Body of pancreas (tissue), 4 donors: Measurements from ENCODE around the gene SP100.

Experiments
- CTCF ChIP-seq, 7 experiments: fragments of 450-650 bp in 4 of 7; fragments of 200-600 bp in 3 of 7; sonication (generic) in 3 of 7; IDR thresholded peaks; one replicate each; pipeline ENCODE4 v1.5.1; 2016 to 2019; ENCODE audit warnings: antibody characterized with exemption in 7 of 7
- POLR2A ChIP-seq, 3 donors: fragments of 450-650 bp; IDR thresholded peaks; one replicate each; pipeline ENCODE4 v1.6.1; 2016; ENCODE audit warnings: antibody characterized with exemption in 3 of 3, mild to moderate bottlenecking in 2 of 3

- TF ChIP-seq CTCF (IDR thresholded peaks at IDR 0.05) (no peak), POLR2A (IDR thresholded peaks at IDR 0.05) (no peak)
These were observed 16.0 kb upstream of the SP100 start for GRCh38 chr2:230400041-230400440.
